ENCODE measurements around the gene TOMM34. TPM values are rescaled to one million over a fixed set of nuclear protein-coding genes. Genes with fewer than 3 reads are reported as not detected.

TOMM34 gene
- total RNA-seq, 1 experiment from 2014 or later = 30.6 TPM

DNA sequence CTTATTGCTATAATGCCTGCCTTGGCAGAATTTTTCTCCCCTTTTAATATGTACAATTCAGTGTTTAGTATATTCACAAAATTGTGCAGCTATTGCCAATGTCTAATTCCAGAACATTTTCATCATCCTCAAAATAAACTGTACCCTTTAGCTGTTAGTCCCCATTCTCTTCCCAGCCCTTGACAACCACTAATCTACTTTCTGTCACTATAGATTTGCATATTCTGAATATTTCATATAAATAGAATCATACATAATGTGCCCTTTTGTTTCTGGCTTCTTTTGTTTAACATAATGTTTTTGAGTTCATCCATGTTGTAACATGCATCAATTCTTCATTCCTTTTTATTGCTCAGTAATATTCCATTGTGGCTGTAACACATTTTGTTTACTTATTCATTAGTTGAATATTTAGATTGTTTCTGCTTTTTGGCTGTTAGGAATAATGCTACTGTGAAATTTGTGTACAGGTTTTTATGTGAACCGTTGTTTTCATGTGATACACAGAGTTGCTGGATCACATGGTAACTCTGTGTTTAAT lies 28.5 kb upstream of the TOMM34 start:
- no TSS peak for BruUV-seq (replicated peaks)
- TF ChIP-seq SIN3A (IDR thresholded peaks at IDR 0.05; ENCODE audit: borderline replicate concordance, insufficient read depth, low read depth, low read length) = no peak
- TF ChIP-seq, protein P1, sequence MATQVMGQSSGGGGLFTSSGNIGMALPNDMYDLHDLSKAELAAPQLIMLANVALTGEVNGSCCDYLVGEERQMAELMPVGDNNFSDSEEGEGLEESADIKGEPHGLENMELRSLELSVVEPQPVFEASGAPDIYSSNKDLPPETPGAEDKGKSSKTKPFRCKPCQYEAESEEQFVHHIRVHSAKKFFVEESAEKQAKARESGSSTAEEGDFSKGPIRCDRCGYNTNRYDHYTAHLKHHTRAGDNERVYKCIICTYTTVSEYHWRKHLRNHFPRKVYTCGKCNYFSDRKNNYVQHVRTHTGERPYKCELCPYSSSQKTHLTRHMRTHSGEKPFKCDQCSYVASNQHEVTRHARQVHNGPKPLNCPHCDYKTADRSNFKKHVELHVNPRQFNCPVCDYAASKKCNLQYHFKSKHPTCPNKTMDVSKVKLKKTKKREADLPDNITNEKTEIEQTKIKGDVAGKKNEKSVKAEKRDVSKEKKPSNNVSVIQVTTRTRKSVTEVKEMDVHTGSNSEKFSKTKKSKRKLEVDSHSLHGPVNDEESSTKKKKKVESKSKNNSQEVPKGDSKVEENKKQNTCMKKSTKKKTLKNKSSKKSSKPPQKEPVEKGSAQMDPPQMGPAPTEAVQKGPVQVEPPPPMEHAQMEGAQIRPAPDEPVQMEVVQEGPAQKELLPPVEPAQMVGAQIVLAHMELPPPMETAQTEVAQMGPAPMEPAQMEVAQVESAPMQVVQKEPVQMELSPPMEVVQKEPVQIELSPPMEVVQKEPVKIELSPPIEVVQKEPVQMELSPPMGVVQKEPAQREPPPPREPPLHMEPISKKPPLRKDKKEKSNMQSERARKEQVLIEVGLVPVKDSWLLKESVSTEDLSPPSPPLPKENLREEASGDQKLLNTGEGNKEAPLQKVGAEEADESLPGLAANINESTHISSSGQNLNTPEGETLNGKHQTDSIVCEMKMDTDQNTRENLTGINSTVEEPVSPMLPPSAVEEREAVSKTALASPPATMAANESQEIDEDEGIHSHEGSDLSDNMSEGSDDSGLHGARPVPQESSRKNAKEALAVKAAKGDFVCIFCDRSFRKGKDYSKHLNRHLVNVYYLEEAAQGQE (IDR thresholded peaks at IDR 0.05; ENCODE audit: insufficient read depth in 1 of 2, low read depth in 2 of 2, low read length in 1 of 2) = no peak
- H3K36me3 ChIP-seq (ENCODE audit: control insufficient read depth, insufficient read depth, low read length) = peaks cover 11% of the 10 kb centered on the region
- no peaks in the 10 kb centered on the region for H3K9me3 ChIP-seq (ENCODE audit: control insufficient read depth, insufficient read depth, low read depth, low read length)
- H3K4me1 ChIP-seq (ENCODE audit: control insufficient read depth, insufficient read depth, low read length) = peaks cover 4% of the 10 kb centered on the region; the same call in 1 of the 2 replicates
- no peak for DNase-seq (ENCODE audit: low read depth, low spot score)
- intact Hi-C loops (cut with micrococcal nuclease; ENCODE audit: unreplicated experiment) (no loop called here), in situ Hi-C loops (cut with HindIII; ENCODE audit: low pct_unique_long_range_greater_than_20kb, low sequenced_read_pairs) (no loop called here)
- H3K27ac ChIP-seq (ENCODE audit: low read length) = no peak overlapping the region
- no peaks in the 10 kb centered on the region for H3K27me3 ChIP-seq (ENCODE audit: control insufficient read depth, insufficient read depth, low read length)
- ATAC-seq = no peak
- ChIA-PET POLR2A (no interaction called here), CTCF (no interaction called here)
- no peak overlapping the region for H3K4me3 ChIP-seq (ENCODE audit: low read depth in 2 of 2, low read length in 2 of 2)

DNA sequence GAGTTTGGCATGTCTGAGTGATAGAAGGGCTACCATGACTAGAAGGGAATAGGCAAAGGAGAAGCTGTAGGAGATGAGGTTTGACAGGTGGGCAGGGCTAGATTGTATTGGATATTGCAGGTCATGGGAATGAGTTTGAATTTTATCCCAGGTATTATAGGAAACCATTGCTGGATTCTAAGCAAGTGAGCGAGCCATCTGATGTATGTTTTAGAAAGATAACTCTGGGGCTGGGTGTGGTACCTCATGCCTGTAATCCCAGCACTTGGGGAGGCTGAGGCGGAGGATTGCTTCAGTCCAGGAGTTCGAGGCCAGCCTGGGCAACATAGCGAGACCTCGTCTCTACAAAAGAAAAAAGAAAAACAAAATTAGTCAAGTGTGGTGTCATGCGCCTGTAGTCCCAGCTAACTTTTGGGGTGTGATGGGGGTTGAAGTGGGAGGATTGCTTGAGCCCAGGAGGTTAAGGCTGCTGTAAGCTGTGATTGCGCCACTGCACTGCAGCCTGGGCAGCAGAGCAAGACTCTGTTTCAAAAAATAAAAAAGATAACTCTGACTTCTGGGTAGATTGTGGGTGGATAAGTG lies 23.0 kb upstream of the TOMM34 start:
- intact Hi-C loops (cut with micrococcal nuclease; ENCODE audit: unreplicated experiment) = no loop called here
- no peak overlapping the region for H3K4me3 ChIP-seq (ENCODE audit: low read depth in 2 of 2, low read length in 2 of 2)
- H3K27ac ChIP-seq (ENCODE audit: low read length) = no peak overlapping the region
- ChIA-PET POLR2A (no interaction called here), CTCF (no interaction called here)
- no peaks in the 10 kb centered on the region for H3K27me3 ChIP-seq (ENCODE audit: control insufficient read depth, insufficient read depth, low read length)
- H3K36me3 ChIP-seq (ENCODE audit: control insufficient read depth, insufficient read depth, low read length) = peaks cover 20% of the 10 kb centered on the region
- ATAC-seq (no peak), DNase-seq (ENCODE audit: low read depth, low spot score) (no peak)
- BruUV-seq (replicated peaks) = no TSS peak
- no peaks in the 10 kb centered on the region for H3K9me3 ChIP-seq (ENCODE audit: control insufficient read depth, insufficient read depth, low read depth, low read length)
- in situ Hi-C loops (cut with HindIII; ENCODE audit: low pct_unique_long_range_greater_than_20kb, low sequenced_read_pairs) = no loop called here
- TF ChIP-seq, protein P1 (IDR thresholded peaks at IDR 0.05; ENCODE audit: insufficient read depth in 1 of 2, low read depth in 2 of 2, low read length in 1 of 2) = no peak
- TF ChIP-seq TCF7L2 (IDR thresholded peaks at IDR 0.05; ENCODE audit: low read depth, low read length) = no peak
- TF ChIP-seq POLR2AphosphoS5 (IDR thresholded peaks at IDR 0.05; ENCODE audit: low read depth, low read length) = no peak
- H3K4me1 ChIP-seq (ENCODE audit: control insufficient read depth, insufficient read depth, low read length) = no peaks in the 10 kb centered on the region

Measured in Panc1 (cell line).